ENCODE data around the gene VPREB1. TPM values are rescaled to one million over a fixed set of nuclear protein-coding genes. Genes with fewer than 3 reads are reported as not detected.

The VPREB1 gene
- total RNA-seq, 1 donor = not detected

DNA sequence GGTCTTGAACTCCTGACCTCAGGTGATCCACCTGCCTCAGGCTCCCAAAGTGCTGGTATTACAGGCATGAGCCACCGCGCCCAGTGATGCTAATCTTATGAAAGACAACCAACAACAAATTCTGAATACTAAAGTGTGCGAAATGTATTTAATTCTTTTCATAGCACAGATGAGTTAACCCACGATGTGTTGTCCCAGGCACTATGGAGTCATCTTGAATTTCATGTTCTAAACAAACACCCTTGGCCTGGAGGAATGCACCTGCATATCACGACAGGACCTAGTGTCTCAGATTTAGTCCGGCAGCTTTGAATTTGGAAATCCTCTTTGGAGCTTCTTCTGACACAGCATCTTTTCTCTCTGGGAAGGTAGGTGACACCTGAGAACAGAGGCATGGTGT lies 16.2 kb upstream of the VPREB1 start:
- Histone ChIP-seq H3K27me3 (ENCODE audit: insufficient read depth, low read length) (no peaks in the 10 kb centered on the region), H3K4me3 (ENCODE audit: low read length) (no peak overlapping the region), H3K4me1 (ENCODE audit: insufficient read depth, low read length) (no peaks in the 10 kb centered on the region), H3K9me3 (ENCODE audit: low read depth, low read length) (no peaks in the 10 kb centered on the region)

DNA sequence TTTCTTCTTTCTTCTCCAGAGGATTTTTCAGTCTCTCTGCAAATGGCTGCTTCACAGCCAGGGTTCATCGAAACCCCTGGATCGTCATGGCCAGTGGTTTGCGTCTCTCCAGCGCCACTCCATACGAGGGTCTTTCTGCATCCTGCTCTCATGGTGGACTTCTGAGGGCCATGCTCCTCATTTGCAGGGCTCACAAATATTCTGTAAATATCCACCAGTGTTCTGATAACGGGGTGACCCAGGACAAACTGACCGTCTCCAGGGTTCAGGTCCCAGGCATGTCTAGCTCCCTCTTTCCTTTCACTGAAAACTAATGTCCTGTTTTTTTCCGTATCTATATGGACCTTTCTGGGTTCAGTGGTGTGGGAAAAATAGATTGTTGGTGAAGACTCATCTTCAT lies 15.7 kb upstream of the VPREB1 start:
- Histone ChIP-seq H3K4me3 (ENCODE audit: low read length) (no peak overlapping the region), H3K9me3 (ENCODE audit: low read depth, low read length) (no peaks in the 10 kb centered on the region), H3K27me3 (ENCODE audit: insufficient read depth, low read length) (no peaks in the 10 kb centered on the region), H3K4me1 (ENCODE audit: insufficient read depth, low read length) (no peaks in the 10 kb centered on the region)

DNA sequence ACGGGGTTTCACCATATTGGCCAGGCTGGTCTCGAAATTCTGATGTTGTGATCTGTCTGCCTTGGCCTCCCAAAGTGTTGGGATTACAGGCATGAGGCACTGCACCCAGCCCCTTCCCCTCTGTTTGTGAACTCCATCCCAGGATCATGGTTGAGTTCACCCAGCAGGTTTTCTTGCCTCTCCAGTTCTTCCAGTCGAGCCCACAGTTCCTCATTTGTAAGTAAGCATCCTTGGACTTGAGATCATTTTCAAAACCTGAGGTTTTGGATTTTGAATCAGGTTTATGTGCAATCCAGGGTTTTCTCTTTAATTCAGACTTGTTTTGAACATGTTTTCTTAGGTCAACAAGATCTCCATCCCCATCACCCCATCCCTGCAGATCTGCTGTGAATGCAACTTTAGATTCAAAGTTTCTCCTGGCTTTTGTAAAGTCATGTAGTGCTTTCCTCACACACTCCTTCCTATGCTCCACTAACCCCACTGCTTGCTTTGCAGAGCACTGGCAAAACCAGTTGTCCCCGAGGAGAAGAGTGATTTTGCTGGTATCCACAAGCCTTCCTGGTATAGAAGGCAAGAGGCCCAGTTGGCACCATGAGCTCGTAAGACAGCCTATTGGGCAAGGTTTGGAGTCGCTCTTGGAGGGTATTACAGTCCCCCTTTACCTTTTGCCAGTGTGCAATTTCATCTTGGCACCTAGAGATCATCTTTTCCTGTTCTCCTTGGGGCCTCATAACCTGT lies 14.7 kb upstream of the VPREB1 start:
- Histone ChIP-seq H3K9me3 (ENCODE audit: low read depth, low read length) (no peaks in the 10 kb centered on the region), H3K27me3 (ENCODE audit: insufficient read depth, low read length) (no peaks in the 10 kb centered on the region), H3K4me3 (ENCODE audit: low read length) (no peak overlapping the region), H3K4me1 (ENCODE audit: insufficient read depth, low read length) (no peaks in the 10 kb centered on the region)

DNA sequence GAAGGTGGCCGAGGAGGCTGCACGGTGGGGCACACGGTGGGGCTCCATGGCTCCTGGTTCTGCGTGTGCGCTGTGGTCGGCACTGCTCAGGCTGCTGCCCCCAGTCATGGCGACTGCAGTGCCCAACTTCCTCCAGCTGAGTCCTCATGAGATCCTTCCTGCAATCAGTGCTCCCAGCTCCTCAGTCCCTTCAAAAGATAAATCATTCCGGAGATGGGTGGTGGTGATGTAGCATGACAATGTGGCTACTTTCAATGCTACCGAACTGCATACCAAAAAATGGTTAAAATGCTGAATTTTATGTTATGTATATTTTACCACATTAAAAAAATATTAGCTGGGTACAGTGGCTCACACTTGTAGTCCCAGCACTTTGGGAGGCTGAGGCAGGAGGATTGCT lies 14.1 kb upstream of the VPREB1 start:
- Histone ChIP-seq H3K4me1 (ENCODE audit: insufficient read depth, low read length) (peaks cover 3% of the 10 kb centered on the region), H3K27me3 (ENCODE audit: insufficient read depth, low read length) (no peaks in the 10 kb centered on the region), H3K9me3 (ENCODE audit: low read depth, low read length) (no peaks in the 10 kb centered on the region), H3K4me3 (ENCODE audit: low read length) (no peak overlapping the region)

DNA sequence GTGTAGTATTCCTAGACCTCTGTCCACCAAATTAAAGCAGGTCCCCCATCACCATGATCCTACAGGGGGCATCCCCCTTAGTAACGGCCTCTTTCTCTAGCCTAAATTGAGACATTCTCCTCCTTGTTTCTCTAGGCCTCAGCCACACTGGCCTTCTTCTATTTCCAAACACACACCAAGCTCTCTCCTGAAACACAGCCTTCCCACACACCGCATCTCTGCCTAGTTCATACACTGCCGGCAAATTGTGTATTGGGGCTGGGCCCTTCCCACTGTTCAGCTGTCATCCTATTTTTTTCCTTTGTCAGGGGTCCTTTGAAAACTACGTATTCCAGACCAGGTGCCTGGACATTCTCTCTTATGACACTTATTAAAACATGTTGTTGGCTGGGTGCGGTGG lies 11.5 kb upstream of the VPREB1 start:
- Histone ChIP-seq H3K4me3 (ENCODE audit: low read length) (no peak overlapping the region), H3K27me3 (ENCODE audit: insufficient read depth, low read length) (no peaks in the 10 kb centered on the region), H3K9me3 (ENCODE audit: low read depth, low read length) (no peaks in the 10 kb centered on the region), H3K4me1 (ENCODE audit: insufficient read depth, low read length) (peaks cover 7% of the 10 kb centered on the region)

DNA sequence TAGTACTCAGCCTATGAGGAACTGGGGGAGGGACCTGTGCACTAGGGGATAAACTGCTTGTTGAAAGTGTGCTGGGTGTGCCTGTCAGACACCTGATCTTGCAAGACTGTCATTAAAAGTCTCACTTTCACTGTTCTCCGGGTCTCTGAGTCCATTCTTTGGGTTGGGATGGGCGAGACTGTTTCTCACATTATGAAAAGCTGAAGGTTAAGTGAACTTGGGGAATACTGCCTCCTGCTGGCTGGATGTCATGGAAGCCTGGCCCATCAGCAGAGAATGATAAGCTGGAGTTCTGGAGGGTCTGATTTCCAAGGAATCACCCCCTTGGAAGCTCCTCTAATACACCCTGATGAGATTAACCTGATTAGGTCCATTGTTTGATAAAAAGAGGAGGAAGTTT lies 9.0 kb upstream of the VPREB1 start:
- Histone ChIP-seq H3K4me1 (ENCODE audit: insufficient read depth, low read length) (peaks cover 7% of the 10 kb centered on the region), H3K4me3 (ENCODE audit: low read length) (no peak overlapping the region), H3K27me3 (ENCODE audit: insufficient read depth, low read length) (no peaks in the 10 kb centered on the region), H3K9me3 (ENCODE audit: low read depth, low read length) (no peaks in the 10 kb centered on the region)

DNA sequence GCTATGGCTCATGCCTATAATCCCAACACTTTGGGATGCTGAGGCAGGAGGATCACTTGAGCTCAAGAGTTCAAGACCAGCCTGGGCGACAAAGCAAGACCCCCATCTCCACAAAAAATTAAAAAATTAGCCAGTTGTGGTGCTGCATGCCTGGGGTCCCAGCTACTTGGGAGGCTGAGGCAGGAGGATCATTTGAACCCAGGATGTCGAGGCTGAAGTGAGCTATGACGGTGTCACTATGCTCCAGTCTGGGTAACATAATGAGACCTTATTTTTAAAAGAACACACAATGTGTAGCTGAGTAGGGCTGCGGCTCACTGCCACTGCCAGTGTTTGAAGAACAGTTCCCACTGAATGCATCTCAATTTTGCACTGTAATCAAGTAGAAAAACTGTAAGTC lies 7.1 kb upstream of the VPREB1 start:
- H3K27me3 ChIP-seq (ENCODE audit: insufficient read depth, low read length) = no peaks in the 10 kb centered on the region
- H3K4me1 ChIP-seq (ENCODE audit: insufficient read depth, low read length) = peaks cover 7% of the 10 kb centered on the region
- no peak overlapping the region for H3K4me3 ChIP-seq (ENCODE audit: low read length)

DNA sequence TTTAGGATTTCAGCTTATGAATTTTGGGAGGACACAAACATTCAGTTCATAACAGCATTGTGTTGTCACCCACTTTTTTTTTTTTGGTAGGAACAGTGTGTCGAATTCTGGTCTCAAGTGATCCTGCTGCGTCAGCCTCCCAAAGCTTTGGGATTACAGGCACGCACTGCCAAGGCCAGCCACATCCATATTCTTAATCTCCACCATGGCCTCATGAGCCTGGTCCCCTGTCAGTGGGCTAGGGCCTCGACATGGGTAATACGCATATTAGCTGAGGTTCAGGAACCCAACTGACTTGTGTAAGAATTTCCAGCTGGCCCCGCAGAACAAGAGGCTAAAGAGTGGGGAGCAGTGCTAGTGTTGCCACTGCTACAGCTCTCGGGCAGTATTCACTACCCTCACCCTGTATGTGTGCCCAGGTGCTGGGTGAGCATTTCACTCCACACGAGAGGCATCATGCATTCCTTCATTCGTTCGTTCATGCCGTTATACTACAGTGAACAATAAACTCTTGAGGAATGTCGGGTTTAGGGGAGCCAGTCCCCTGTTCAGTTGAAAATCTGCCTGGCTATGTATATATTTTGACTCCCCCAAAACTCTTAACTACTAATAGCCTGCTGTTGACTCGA lies 5.2 kb upstream of the VPREB1 start:
- H3K27me3 ChIP-seq (ENCODE audit: insufficient read depth, low read length) = no peaks in the 10 kb centered on the region
- H3K4me3 ChIP-seq (ENCODE audit: low read length) = no peak overlapping the region
- peaks cover 21% of the 10 kb centered on the region for H3K4me1 ChIP-seq (ENCODE audit: insufficient read depth, low read length)
- H3K9me3 ChIP-seq (ENCODE audit: low read depth, low read length) = no peaks in the 10 kb centered on the region

More for the DNA sequence above, 7.1 kb upstream of the VPREB1 start:
- no peaks in the 10 kb centered on the region for H3K9me3 ChIP-seq (ENCODE audit: low read depth, low read length)

DNA sequence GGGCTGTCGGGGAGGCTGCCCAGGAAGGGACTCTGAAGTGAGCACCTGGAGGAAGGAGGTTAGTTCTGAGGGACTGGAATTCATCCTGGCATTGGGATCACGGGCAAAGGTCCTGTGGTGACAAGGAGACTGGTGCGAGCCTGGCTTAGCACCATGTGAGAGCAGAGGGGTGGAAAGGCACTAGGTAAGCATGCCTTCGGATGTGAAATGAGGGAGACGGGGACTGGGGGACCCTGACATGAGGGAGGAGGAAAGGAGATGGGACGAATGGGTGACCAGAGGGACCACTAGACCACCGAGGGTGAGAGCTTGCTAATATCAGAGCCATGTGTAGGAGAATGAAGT lies 3.1 kb upstream of the VPREB1 start:
- Histone ChIP-seq H3K4me3 (ENCODE audit: low read length) (no peak overlapping the region), H3K9me3 (ENCODE audit: low read depth, low read length) (no peaks in the 10 kb centered on the region), H3K27me3 (ENCODE audit: insufficient read depth, low read length) (no peaks in the 10 kb centered on the region), H3K4me1 (ENCODE audit: insufficient read depth, low read length) (peaks cover 16% of the 10 kb centered on the region)

DNA sequence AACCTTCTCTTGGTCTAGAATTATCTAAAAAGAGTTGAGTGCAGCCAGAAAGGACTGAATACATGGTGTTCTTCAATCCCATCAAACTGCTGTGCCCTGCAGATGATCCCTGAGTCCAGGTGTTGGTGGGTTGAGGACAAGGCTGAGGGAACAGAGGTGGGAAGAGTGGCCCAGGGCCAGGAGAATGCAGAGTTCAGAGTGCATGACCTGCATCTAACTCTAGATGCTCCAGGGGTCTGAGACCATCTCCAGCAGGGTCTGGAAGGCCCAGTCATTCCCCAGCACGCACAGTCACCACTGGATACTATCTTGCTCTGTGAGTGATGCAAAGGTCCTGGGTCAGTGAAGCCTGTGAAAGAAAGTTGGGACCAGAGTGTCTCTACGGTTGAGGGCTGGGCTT lies 2.1 kb upstream of the VPREB1 start:
- H3K9me3 ChIP-seq (ENCODE audit: low read depth, low read length) = no peaks in the 10 kb centered on the region
- H3K27me3 ChIP-seq (ENCODE audit: insufficient read depth, low read length) = no peaks in the 10 kb centered on the region
- peaks cover 16% of the 10 kb centered on the region for H3K4me1 ChIP-seq (ENCODE audit: insufficient read depth, low read length)
- H3K4me3 ChIP-seq (ENCODE audit: low read length) = no peak overlapping the region

DNA sequence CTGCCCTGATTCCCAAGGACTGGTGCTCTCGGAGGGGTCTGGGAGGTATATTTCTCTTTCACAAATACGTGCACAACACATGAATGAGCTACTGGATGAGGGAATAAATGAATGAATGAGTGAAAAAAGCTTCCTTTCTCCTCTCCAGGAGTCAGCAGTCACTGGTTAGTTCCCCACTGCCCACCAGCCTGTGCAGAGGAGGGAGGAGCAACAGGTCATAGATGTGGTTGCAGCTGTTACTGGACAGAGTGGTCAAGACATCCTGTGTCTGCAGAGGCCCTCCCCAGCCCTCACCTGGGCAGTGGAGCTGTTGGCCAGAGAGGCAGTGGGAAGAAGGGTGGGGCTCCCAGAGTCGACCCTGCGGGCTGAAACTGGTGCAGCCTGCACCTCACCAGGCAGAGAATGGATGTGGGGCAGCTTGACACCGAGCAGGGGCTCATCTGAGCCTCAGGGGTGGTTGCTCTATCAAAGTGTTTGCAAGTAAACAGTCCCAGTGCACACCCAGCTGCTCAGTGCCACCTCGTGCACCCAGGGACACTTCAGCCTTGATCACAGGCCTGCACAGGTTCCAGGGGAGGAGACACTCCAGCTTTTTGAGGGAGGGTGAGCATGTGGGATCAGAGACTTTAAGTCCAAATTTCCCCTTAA lies 1.4 kb upstream of the VPREB1 start:
- Histone ChIP-seq H3K9me3 (ENCODE audit: low read depth, low read length) (no peaks in the 10 kb centered on the region), H3K4me1 (ENCODE audit: insufficient read depth, low read length) (peaks cover 17% of the 10 kb centered on the region), H3K27me3 (ENCODE audit: insufficient read depth, low read length) (no peaks in the 10 kb centered on the region)

DNA sequence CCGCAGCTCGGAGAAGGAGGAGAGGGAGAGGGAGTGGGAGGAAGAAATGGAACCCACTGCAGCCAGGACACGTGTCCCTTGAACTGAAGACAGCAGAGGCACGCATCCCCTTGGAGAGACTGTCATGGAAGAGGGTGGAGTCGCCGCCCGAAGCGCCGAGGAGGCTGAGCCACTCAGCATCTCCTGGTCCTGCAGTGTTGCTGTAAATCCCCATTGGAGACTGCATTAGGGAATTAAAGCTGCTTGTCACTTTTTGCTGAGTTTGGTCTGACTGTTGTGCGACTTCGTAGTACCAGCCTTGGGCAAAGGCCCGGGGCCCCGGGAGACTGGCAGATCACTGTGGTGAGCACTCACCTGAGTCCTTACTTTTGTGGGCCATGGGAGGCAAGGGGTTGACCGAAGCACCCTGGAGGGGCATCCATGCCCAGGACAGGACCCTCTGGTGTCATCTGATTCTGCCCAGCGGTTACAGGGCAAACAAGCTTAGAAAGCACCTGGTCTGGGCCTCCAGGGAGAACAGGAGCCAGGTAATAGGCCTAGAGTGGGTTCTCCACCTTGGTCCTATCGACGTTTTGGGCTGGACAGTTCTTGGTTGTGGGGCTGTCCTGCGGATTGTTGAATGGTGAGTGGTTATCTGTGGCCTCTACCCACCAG lies 797 bp downstream of the VPREB1 start:
- Histone ChIP-seq H3K4me1 (ENCODE audit: insufficient read depth, low read length) (peaks cover 30% of the 10 kb centered on the region), H3K4me3 (ENCODE audit: low read length) (no peak overlapping the region), H3K27me3 (ENCODE audit: insufficient read depth, low read length) (no peaks in the 10 kb centered on the region), H3K9me3 (ENCODE audit: low read depth, low read length) (no peaks in the 10 kb centered on the region)

More for the DNA sequence above, 1.4 kb upstream of the VPREB1 start:
- H3K4me3 ChIP-seq (ENCODE audit: low read length) = no peak overlapping the region

DNA sequence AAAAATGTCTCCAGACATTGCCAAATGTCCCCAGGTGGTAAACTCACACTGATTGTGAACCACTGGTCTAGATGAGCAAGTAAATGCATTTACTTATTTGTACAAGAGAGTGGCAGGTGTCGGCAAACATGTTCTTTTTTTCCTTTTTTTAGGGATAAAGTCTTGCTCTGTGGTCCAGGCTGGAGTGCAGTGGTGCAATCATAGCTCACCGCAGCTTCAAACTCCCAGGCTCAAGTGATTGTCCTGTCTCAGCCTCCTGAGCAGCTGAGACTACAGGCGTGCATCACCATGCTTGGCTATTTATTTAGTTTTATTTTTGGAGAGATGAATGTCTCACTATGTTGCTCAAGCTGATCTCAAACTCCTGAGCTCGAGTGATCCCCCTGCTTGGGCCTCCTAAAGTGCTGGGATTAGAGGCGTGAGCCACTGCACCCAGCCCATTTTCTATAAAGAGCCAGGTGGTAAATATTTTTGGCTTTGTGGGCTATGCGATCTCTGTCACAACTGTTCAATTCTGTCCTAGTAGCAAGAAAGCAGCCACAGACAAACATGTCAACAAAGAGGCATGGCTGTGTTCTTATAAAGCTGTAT lies 1.4 kb downstream of the VPREB1 start:
- peaks cover 30% of the 10 kb centered on the region for H3K4me1 ChIP-seq (ENCODE audit: insufficient read depth, low read length)
- H3K4me3 ChIP-seq (ENCODE audit: low read length) = no peak overlapping the region
- no peaks in the 10 kb centered on the region for H3K27me3 ChIP-seq (ENCODE audit: insufficient read depth, low read length)
- no peaks in the 10 kb centered on the region for H3K9me3 ChIP-seq (ENCODE audit: low read depth, low read length)

DNA sequence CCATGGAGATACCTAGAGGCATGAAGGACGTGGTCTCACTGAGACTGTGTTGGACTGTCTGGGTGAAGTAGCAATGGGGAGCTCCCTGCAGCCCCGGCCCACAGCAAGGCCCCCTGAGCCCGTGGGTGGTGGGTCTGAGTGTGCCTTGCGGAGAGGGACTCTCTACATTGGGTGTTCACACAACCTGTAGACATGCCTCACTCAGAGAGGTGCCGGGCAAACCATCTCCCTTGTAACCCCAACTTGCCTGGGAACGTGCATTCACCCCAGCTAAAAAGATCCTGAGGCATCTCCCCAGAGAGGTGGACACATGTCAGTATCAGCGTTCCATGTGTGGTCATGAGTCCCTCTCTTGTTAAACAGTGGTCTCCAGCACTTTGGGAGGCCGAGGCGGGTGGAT lies 2.1 kb downstream of the VPREB1 start:
- H3K4me1 ChIP-seq (ENCODE audit: insufficient read depth, low read length) = peaks cover 30% of the 10 kb centered on the region
- no peaks in the 10 kb centered on the region for H3K27me3 ChIP-seq (ENCODE audit: insufficient read depth, low read length)
- no peak overlapping the region for H3K4me3 ChIP-seq (ENCODE audit: low read length)
- H3K9me3 ChIP-seq (ENCODE audit: low read depth, low read length) = no peaks in the 10 kb centered on the region

DNA sequence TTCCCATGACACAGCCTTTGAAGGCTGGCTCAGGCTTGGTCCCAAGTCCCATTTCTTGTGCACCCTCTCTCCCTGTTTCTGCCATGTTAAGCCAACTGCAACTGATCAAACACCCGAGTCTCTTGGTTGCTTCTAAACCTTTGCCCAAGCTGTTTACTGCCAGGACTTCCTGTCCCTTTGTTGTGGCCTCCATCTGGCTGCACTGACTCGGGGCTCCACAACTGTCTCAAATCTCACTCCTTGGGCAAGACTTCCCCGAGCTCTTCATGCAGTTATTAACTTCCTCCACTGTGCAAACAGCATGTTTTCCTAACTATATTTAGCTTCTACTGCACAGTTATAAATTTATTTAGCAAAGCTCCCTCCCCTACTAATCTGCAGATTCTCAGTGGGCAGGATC lies 4.3 kb downstream of the VPREB1 start:
- Histone ChIP-seq H3K4me3 (ENCODE audit: low read length) (no peak overlapping the region), H3K4me1 (ENCODE audit: insufficient read depth, low read length) (peaks cover 20% of the 10 kb centered on the region), H3K9me3 (ENCODE audit: low read depth, low read length) (no peaks in the 10 kb centered on the region), H3K27me3 (ENCODE audit: insufficient read depth, low read length) (no peaks in the 10 kb centered on the region)

Data from mononuclear cell (primary cell).